Measurements from ENCODE around the gene CELSR1.
A peak's percentile ranks its signal among the peaks of the same experiment; 100 is the strongest.

CELSR1 gene

GRCh38 chr22:46551321-46551720 is 13.9 kb upstream of the CELSR1 start:
- no peak for DNase-seq

GRCh38 chr22:46549971-46550641 is 12.7 kb upstream of the CELSR1 start:
- no peak for DNase-seq

GRCh38 chr22:46549563-46549840 is 12.1 kb upstream of the CELSR1 start:
- no peak for DNase-seq

GRCh38 chr22:46547883-46548244 is 10.4 kb upstream of the CELSR1 start:
- DNase-seq: peak in 3 of 14 donors; percentile 6 to 40 (median 14)

GRCh38 chr22:46547179-46547882 is 9.9 kb upstream of the CELSR1 start:
- peak in 3 of 14 donors; percentile 18 to 39 (median 19) for DNase-seq

- peak in 1 of 14 donors; percentile 8 for DNase-seq
Observed at GRCh38 chr22:46546466-46547178, 9.2 kb upstream of the CELSR1 start.

GRCh38 chr22:46545086-46545792 is 7.8 kb upstream of the CELSR1 start:
- no peak for DNase-seq

- peak in 10 of 14 donors; percentile 4 to 70 (median 37) for DNase-seq
Observed at GRCh38 chr22:46542011-46542985, 4.9 kb upstream of the CELSR1 start.

- DNase-seq: no peak
Observed at GRCh38 chr22:46541536-46541935, 4.1 kb upstream of the CELSR1 start.

GRCh38 chr22:46540874-46541273 is 3.5 kb upstream of the CELSR1 start:
- DNase-seq: no peak

- DNase-seq: no peak
Observed at GRCh38 chr22:46539169-46539568, 1.7 kb upstream of the CELSR1 start.

GRCh38 chr22:46538814-46539160 is 1.4 kb upstream of the CELSR1 start:
- no peak for DNase-seq

- DNase-seq: no peak
Observed at GRCh38 chr22:46537946-46538813, 760 bp upstream of the CELSR1 start.

- no peak for DNase-seq
Observed at GRCh38 chr22:46536537-46537224, 739 bp downstream of the CELSR1 start.

- DNase-seq: no peak
Observed at GRCh38 chr22:46535876-46536536, 1.4 kb downstream of the CELSR1 start.

GRCh38 chr22:46534901-46535630 is 2.4 kb downstream of the CELSR1 start:
- DNase-seq: no peak

- no peak for DNase-seq
Observed at GRCh38 chr22:46534177-46534776, 3.1 kb downstream of the CELSR1 start.

GRCh38 chr22:46533070-46533833 is 4.2 kb downstream of the CELSR1 start:
- no peak for DNase-seq
